Breast epithelium (tissue), 3 donors: ENCODE data around the gene ADAMTS17.

ENCODE experiments used
- CTCF ChIP-seq, 3 donors: fragments of 450-650 bp; IDR thresholded peaks; one replicate each; pipeline ENCODE4 v1.5.1; 2016 to 2017; ENCODE audit warnings: antibody characterized with exemption in 3 of 3, mild to moderate bottlenecking in 3 of 3, moderate library complexity in 3 of 3
- POLR2A ChIP-seq: fragments of 450-650 bp; IDR thresholded peaks from one replicate; pipeline ENCODE4 v1.6.1; 2016; ENCODE audit warnings: antibody characterized with exemption, mild to moderate bottlenecking, moderate library complexity

- TF ChIP-seq CTCF (IDR thresholded peaks at IDR 0.05) (no peak), POLR2A (no peak)
These were observed 320.1 kb downstream of the ADAMTS17 start for GRCh38 chr15:100021653-100022052.
